ENCODE measurements around the gene AFAP1L2. TPM values are rescaled to one million over a fixed set of nuclear protein-coding genes. Genes with fewer than 3 reads are reported as not detected.

Gene AFAP1L2
- total RNA-seq, 1 donor from 2014 or later = 5.7 TPM

GRCh38 chr10:114432566-114433093 is 28.3 kb upstream of the AFAP1L2 start:
- Mint-ChIP-seq H3K27ac (ENCODE audit: unreplicated experiment) (no peak overlapping the region), H3K4me1 (ENCODE audit: unreplicated experiment) (peaks cover 10% of the 10 kb centered on the region), H3K4me3 (ENCODE audit: unreplicated experiment) (no peak overlapping the region), H3K36me3 (ENCODE audit: unreplicated experiment) (peaks cover 25% of the 10 kb centered on the region), H3K27me3 (ENCODE audit: unreplicated experiment) (no peaks in the 10 kb centered on the region), H3K9me3 (ENCODE audit: unreplicated experiment) (no peaks in the 10 kb centered on the region)
- TF ChIP-seq CTCF (IDR thresholded peaks at IDR 0.05) = no peak
- DNase-seq (ENCODE audit: extremely low spot score, unreplicated experiment) = no peak

- no peak for DNase-seq (ENCODE audit: extremely low spot score, unreplicated experiment)
- no peak for TF ChIP-seq CTCF (IDR thresholded peaks at IDR 0.05)
- H3K9me3 Mint-ChIP-seq (ENCODE audit: unreplicated experiment) = no peaks in the 10 kb centered on the region
- H3K4me3 Mint-ChIP-seq (ENCODE audit: unreplicated experiment) = no peak overlapping the region
- H3K27me3 Mint-ChIP-seq (ENCODE audit: unreplicated experiment) = no peaks in the 10 kb centered on the region
- H3K27ac Mint-ChIP-seq (ENCODE audit: unreplicated experiment) = no peak overlapping the region
- H3K4me1 Mint-ChIP-seq (ENCODE audit: unreplicated experiment) = peaks cover 10% of the 10 kb centered on the region
- peaks cover 22% of the 10 kb centered on the region for H3K36me3 Mint-ChIP-seq (ENCODE audit: unreplicated experiment)
Observed at GRCh38 chr10:114431414-114432135, 27.3 kb upstream of the AFAP1L2 start.

- no peak for DNase-seq (ENCODE audit: extremely low spot score, unreplicated experiment)
- Mint-ChIP-seq H3K4me1 (ENCODE audit: unreplicated experiment) (peaks cover 10% of the 10 kb centered on the region), H3K36me3 (ENCODE audit: unreplicated experiment) (peaks cover 16% of the 10 kb centered on the region), H3K9me3 (ENCODE audit: unreplicated experiment) (no peaks in the 10 kb centered on the region), H3K4me3 (ENCODE audit: unreplicated experiment) (no peak overlapping the region), H3K27ac (ENCODE audit: unreplicated experiment) (no peak overlapping the region), H3K27me3 (ENCODE audit: unreplicated experiment) (no peaks in the 10 kb centered on the region)
- TF ChIP-seq CTCF (IDR thresholded peaks at IDR 0.05) = no peak
Observed at GRCh38 chr10:114430688-114431413, 26.5 kb upstream of the AFAP1L2 start.

- Mint-ChIP-seq H3K36me3 (ENCODE audit: unreplicated experiment) (peaks cover 10% of the 10 kb centered on the region), H3K4me1 (ENCODE audit: unreplicated experiment) (peaks cover 10% of the 10 kb centered on the region), H3K9me3 (ENCODE audit: unreplicated experiment) (no peaks in the 10 kb centered on the region), H3K4me3 (ENCODE audit: unreplicated experiment) (no peak overlapping the region), H3K27me3 (ENCODE audit: unreplicated experiment) (no peaks in the 10 kb centered on the region), H3K27ac (ENCODE audit: unreplicated experiment) (no peak overlapping the region)
- DNase-seq (ENCODE audit: extremely low spot score, unreplicated experiment) = no peak
- TF ChIP-seq CTCF (IDR thresholded peaks at IDR 0.05) = no peak
Observed at GRCh38 chr10:114429581-114430335, 25.5 kb upstream of the AFAP1L2 start.

Data from osteocyte (in vitro differentiated cells).